ENCODE data around the gene ITGB5.

- TF ChIP-seq, protein P1, sequence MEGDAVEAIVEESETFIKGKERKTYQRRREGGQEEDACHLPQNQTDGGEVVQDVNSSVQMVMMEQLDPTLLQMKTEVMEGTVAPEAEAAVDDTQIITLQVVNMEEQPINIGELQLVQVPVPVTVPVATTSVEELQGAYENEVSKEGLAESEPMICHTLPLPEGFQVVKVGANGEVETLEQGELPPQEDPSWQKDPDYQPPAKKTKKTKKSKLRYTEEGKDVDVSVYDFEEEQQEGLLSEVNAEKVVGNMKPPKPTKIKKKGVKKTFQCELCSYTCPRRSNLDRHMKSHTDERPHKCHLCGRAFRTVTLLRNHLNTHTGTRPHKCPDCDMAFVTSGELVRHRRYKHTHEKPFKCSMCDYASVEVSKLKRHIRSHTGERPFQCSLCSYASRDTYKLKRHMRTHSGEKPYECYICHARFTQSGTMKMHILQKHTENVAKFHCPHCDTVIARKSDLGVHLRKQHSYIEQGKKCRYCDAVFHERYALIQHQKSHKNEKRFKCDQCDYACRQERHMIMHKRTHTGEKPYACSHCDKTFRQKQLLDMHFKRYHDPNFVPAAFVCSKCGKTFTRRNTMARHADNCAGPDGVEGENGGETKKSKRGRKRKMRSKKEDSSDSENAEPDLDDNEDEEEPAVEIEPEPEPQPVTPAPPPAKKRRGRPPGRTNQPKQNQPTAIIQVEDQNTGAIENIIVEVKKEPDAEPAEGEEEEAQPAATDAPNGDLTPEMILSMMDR (IDR thresholded peaks at IDR 0.05): no peak
- no peak for TF ChIP-seq ZFX (IDR thresholded peaks at IDR 0.05; ENCODE audit: borderline replicate concordance)
These were observed 33.7 kb downstream of the ITGB5 start for GRCh38 chr3:124853446-124853845.
